NB4 (cell line): Measurements from ENCODE around the gene MMP27.

Experiments
- CTCF ChIP-seq: IDR thresholded peaks from one replicate; pipeline ENCODE4 v1.5.1; 2012; ENCODE audit warnings: low read depth, low read length
- MYC ChIP-seq: IDR thresholded peaks from 2 replicates; pipeline ENCODE4 v1.6.1; 2011; ENCODE audit warnings: low read depth, low read length
- POLR2A ChIP-seq: IDR thresholded peaks from 2 replicates; pipeline ENCODE4 v1.6.1; 2011; ENCODE audit warnings: mild to moderate bottlenecking; ENCODE audit not compliant: insufficient read length; ENCODE audit errors: extremely low read depth

GRCh38 chr11:102678022-102678421 lies 27.5 kb downstream of the MMP27 start:
- TF ChIP-seq CTCF (no peak), POLR2A (no peak), MYC (no peak)
